SJCRH30 (cell line): Measurements from ENCODE around the gene ELL2. TPM values are rescaled to one million over a fixed set of nuclear protein-coding genes. Genes with fewer than 3 reads are reported as not detected.
A peak's percentile ranks its signal among the peaks of the same experiment; 100 is the strongest.

ENCODE experiments used
- DNase-seq, 2 experiments: peaks; one replicate each; pipeline ENCODE4 v3.0.0-alpha.2; 2015 to 2020
- H3K27ac ChIP-seq: fragments of 250-450 bp; sonication (Bioruptor Pico); 2 replicates; pipeline ENCODE4 v1.5.1; 2020; ENCODE audit warnings: mild to moderate bottlenecking, moderate library complexity
- H3K27me3 ChIP-seq: fragments of 250-450 bp; sonication (Bioruptor Pico); 2 replicates; pipeline ENCODE4 v1.5.1; 2020; ENCODE audit warnings: mild to moderate bottlenecking, moderate library complexity
- H3K36me3 ChIP-seq: fragments of 250-450 bp; sonication (Bioruptor Pico); 2 replicates; pipeline ENCODE4 v1.5.1; 2020; ENCODE audit warnings: mild to moderate bottlenecking, moderate library complexity
- H3K4me1 ChIP-seq: fragments of 250-450 bp; sonication (Bioruptor Pico); 2 replicates; pipeline ENCODE4 v1.5.1; 2020; ENCODE audit warnings: mild to moderate bottlenecking, moderate library complexity
- H3K4me3 ChIP-seq: fragments of 250-450 bp; sonication (Bioruptor Pico); 2 replicates; pipeline ENCODE4 v1.5.1; 2020; ENCODE audit warnings: mild to moderate bottlenecking, moderate library complexity
- H3K9me3 ChIP-seq: fragments of 250-450 bp; sonication (Bioruptor Pico); replicated peaks from 2 replicates; pipeline ENCODE4 v1.5.1; 2020; ENCODE audit warnings: mild to moderate bottlenecking, moderate library complexity
- total RNA-seq: library from RNA; depleted of rRNA; stranded (reverse); fragments of >200 nt; shearing (Covaris generic); gene quantifications from 2 replicates; pipeline ENCODE4 v1.2.3, GENCODE V29; 2014

ELL2 gene
- total RNA-seq, 1 experiment from 2014 or later = 3.6 TPM

GRCh38 chr5:95967236-95967635 lies 5.6 kb upstream of the ELL2 start:
- Histone ChIP-seq H3K27ac (no peak overlapping the region), H3K4me1 (no peaks in the 10 kb centered on the region), H3K36me3 (no peaks in the 10 kb centered on the region), H3K27me3 (no peaks in the 10 kb centered on the region), H3K9me3 (no peaks in the 10 kb centered on the region), H3K4me3 (no peak overlapping the region)
- DNase-seq = no peak

GRCh38 chr5:95966005-95966404 lies 4.4 kb upstream of the ELL2 start:
- H3K4me3 ChIP-seq = no peak overlapping the region
- H3K36me3 ChIP-seq = no peaks in the 10 kb centered on the region
- no peak overlapping the region for H3K27ac ChIP-seq
- H3K27me3 ChIP-seq = no peaks in the 10 kb centered on the region
- H3K9me3 ChIP-seq = no peaks in the 10 kb centered on the region
- no peaks in the 10 kb centered on the region for H3K4me1 ChIP-seq
- DNase-seq = no peak

- H3K4me3 ChIP-seq = no peak overlapping the region
- no peaks in the 10 kb centered on the region for H3K9me3 ChIP-seq
- H3K4me1 ChIP-seq = 0 out of 2 replicates have a peak, but pooled peaks cover 2% of the 10 kb centered on the region
- DNase-seq = no peak
- no peaks in the 10 kb centered on the region for H3K36me3 ChIP-seq
- no peaks in the 10 kb centered on the region for H3K27me3 ChIP-seq
- no peak overlapping the region for H3K27ac ChIP-seq
These were observed 2.2 kb upstream of the ELL2 start for GRCh38 chr5:95963650-95964410.

- no peak for DNase-seq
- H3K27ac ChIP-seq = no peak overlapping the region
These were observed 1.1 kb upstream of the ELL2 start for GRCh38 chr5:95962785-95963184.

GRCh38 chr5:95962475-95962773 lies 773 bp upstream of the ELL2 start:
- no peak overlapping the region for H3K4me3 ChIP-seq
- 0 out of 2 replicates have a peak, but pooled peaks cover 2% of the 10 kb centered on the region for H3K4me1 ChIP-seq
- no peaks in the 10 kb centered on the region for H3K27me3 ChIP-seq
- H3K36me3 ChIP-seq = no peaks in the 10 kb centered on the region
- H3K27ac ChIP-seq = no peak overlapping the region
- no peak for DNase-seq
- H3K9me3 ChIP-seq = no peaks in the 10 kb centered on the region

More at GRCh38 chr5:95962785-95963184, 1.1 kb upstream of the ELL2 start:
- no peaks in the 10 kb centered on the region for H3K27me3 ChIP-seq
- H3K9me3 ChIP-seq = no peaks in the 10 kb centered on the region
- no peaks in the 10 kb centered on the region for H3K36me3 ChIP-seq
- H3K4me1 ChIP-seq = 0 out of 2 replicates have a peak, but pooled peaks cover 2% of the 10 kb centered on the region
- no peak overlapping the region for H3K4me3 ChIP-seq

- peak overlapping the region; percentile 69 for H3K27ac ChIP-seq
- H3K4me3 ChIP-seq = peak overlapping the region; percentile 90
- peak; percentile 79 to 83 for DNase-seq
- 0 out of 2 replicates have a peak, but pooled peaks cover 2% of the 10 kb centered on the region for H3K4me1 ChIP-seq
- H3K27me3 ChIP-seq = no peaks in the 10 kb centered on the region
- no peaks in the 10 kb centered on the region for H3K9me3 ChIP-seq
- no peaks in the 10 kb centered on the region for H3K36me3 ChIP-seq
These were observed 709 bp downstream of the ELL2 start for GRCh38 chr5:95960667-95961616.

- Histone ChIP-seq H3K27ac (no peak overlapping the region), H3K27me3 (no peaks in the 10 kb centered on the region), H3K9me3 (no peaks in the 10 kb centered on the region), H3K36me3 (no peaks in the 10 kb centered on the region), H3K4me3 (peak overlapping the region; percentile 90), H3K4me1 (0 out of 2 replicates have a peak, but pooled peaks cover 2% of the 10 kb centered on the region)
- DNase-seq = peak in 1 of 2 experiments; percentile 27
These were observed 1.6 kb downstream of the ELL2 start for GRCh38 chr5:95959888-95960666.

- Histone ChIP-seq H3K4me1 (0 out of 2 replicates have a peak, but pooled peaks cover 2% of the 10 kb centered on the region), H3K36me3 (no peaks in the 10 kb centered on the region), H3K4me3 (no peak overlapping the region), H3K9me3 (no peaks in the 10 kb centered on the region), H3K27ac (no peak overlapping the region), H3K27me3 (no peaks in the 10 kb centered on the region)
- DNase-seq = peak in 1 of 2 experiments; percentile 17
These were observed 2.4 kb downstream of the ELL2 start for GRCh38 chr5:95959051-95959887.

- Histone ChIP-seq H3K4me1 (0 out of 2 replicates have a peak, but pooled peaks cover 2% of the 10 kb centered on the region), H3K36me3 (no peaks in the 10 kb centered on the region), H3K9me3 (no peaks in the 10 kb centered on the region), H3K4me3 (no peak overlapping the region), H3K27ac (no peak overlapping the region), H3K27me3 (no peaks in the 10 kb centered on the region)
- DNase-seq = no peak
These were observed 3.2 kb downstream of the ELL2 start for GRCh38 chr5:95958310-95959014.

- no peaks in the 10 kb centered on the region for H3K27me3 ChIP-seq
- 0 out of 2 replicates have a peak, but pooled peaks cover 2% of the 10 kb centered on the region for H3K4me1 ChIP-seq
- H3K27ac ChIP-seq = no peak overlapping the region
- no peaks in the 10 kb centered on the region for H3K36me3 ChIP-seq
- DNase-seq = no peak
- no peak overlapping the region for H3K4me3 ChIP-seq
- no peaks in the 10 kb centered on the region for H3K9me3 ChIP-seq
These were observed 4.0 kb downstream of the ELL2 start for GRCh38 chr5:95957561-95958203.

- Histone ChIP-seq H3K4me1 (0 out of 2 replicates have a peak, but pooled peaks cover 2% of the 10 kb centered on the region), H3K36me3 (no peaks in the 10 kb centered on the region), H3K4me3 (no peak overlapping the region), H3K27me3 (no peaks in the 10 kb centered on the region), H3K27ac (no peak overlapping the region), H3K9me3 (no peaks in the 10 kb centered on the region)
- no peak for DNase-seq
These were observed 4.8 kb downstream of the ELL2 start for GRCh38 chr5:95956900-95957293.

- DNase-seq = no peak
- Histone ChIP-seq H3K4me3 (no peak overlapping the region), H3K27me3 (no peaks in the 10 kb centered on the region), H3K27ac (no peak overlapping the region), H3K36me3 (no peaks in the 10 kb centered on the region), H3K4me1 (0 out of 2 replicates have a peak, but pooled peaks cover 2% of the 10 kb centered on the region), H3K9me3 (no peaks in the 10 kb centered on the region)
These were observed 5.4 kb downstream of the ELL2 start for GRCh38 chr5:95956021-95956899.
